ENCODE measurements around the gene NFASC.
A peak's percentile ranks its signal among the peaks of the same experiment; 100 is the strongest.

NFASC gene

GRCh38 chr1:204983136-204983535 lies 112.5 kb downstream of the NFASC start:
- DNase-seq (ENCODE audit: low read depth in 2 of 2), result no peak

DNA sequence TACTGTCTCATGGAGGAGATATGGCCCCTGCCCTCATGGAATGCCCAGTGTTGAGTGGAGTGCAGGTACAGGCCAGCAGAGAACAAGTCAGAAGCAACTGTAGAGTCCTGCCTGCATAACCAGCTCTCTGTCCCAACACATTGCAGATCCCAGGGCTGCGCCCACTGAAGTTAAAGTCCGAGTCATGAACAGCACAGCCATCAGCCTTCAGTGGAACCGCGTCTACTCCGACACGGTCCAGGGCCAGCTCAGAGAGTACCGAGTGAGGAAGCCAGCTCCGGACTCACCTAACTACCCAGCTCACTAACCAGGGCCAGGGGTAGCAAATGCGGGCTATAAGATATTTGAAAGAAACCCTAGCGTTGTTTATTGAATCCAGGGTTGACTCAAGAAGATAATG lies 113.2 kb downstream of the NFASC start:
- no peak for DNase-seq (ENCODE audit: low read depth in 2 of 2)

DNA sequence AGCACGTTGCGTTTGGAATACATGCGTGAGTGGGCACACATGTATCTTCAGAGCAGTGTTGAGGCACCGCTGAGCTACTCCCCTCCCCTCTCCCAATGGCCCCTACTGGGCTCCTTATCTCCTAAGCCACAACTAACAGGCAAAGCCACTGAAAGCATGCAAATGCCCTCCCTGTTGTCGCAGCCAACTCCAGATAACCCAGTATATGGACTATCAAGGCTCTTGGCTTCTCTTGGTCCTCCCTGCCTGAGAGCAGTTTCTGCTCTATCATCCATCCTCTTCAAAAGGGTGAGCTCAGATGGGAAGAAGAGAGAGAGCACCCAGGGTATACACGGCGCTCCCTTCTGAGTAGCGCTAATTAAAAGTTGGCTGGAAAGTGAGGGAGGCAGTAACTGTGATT lies 113.8 kb downstream of the NFASC start:
- DNase-seq (ENCODE audit: low read depth in 2 of 2), result no peak

- DNase-seq (ENCODE audit: low read depth in 2 of 2), result no peak
Measured at GRCh38 chr1:204986181-204986580, 115.5 kb downstream of the NFASC start.

GRCh38 chr1:204987689-204988088 lies 117.0 kb downstream of the NFASC start:
- no peak for DNase-seq (ENCODE audit: low read depth in 2 of 2)

GRCh38 chr1:204988196-204988595 lies 117.5 kb downstream of the NFASC start:
- DNase-seq (ENCODE audit: low read depth in 2 of 2), result no peak

DNA sequence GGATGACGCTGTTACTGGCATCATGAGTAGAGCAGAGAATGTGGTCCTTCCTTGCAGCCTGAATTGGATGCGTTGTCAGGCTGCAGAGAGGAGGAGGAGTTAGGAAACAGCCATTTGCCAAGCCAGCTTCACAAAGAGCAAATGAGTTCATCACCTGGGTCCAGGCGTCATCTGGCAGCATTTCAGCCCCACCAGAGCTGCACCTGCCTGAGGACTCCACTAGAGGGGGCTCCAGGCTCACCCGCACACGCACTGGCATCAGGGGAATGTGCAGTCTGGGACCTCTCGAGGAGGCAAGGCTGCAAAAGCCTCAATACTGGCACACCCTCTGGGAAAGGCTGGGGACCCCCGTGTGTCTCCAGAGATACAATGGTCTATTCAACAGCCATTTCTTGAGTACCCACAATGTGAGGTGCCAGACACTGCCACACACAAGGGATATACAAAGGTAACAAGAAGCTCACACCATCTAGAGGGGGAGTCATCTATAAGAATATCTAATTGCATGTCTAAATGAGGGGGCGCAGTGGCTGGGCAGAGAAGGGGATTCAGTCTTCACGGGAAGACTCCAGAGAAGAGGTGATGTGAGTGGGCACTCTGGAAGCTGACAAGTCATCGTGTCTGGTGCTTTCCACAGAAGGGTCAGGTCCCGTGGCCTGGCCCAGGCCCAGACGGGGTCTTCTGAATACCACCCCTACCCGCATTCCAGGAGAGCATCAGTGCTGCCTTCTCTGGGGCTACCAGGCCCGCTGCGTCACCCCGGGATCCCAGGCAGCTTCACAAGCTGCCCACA lies 118.8 kb downstream of the NFASC start:
- DNase-seq (ENCODE audit: low read depth in 2 of 2), result peak; percentile 20 to 47

DNA sequence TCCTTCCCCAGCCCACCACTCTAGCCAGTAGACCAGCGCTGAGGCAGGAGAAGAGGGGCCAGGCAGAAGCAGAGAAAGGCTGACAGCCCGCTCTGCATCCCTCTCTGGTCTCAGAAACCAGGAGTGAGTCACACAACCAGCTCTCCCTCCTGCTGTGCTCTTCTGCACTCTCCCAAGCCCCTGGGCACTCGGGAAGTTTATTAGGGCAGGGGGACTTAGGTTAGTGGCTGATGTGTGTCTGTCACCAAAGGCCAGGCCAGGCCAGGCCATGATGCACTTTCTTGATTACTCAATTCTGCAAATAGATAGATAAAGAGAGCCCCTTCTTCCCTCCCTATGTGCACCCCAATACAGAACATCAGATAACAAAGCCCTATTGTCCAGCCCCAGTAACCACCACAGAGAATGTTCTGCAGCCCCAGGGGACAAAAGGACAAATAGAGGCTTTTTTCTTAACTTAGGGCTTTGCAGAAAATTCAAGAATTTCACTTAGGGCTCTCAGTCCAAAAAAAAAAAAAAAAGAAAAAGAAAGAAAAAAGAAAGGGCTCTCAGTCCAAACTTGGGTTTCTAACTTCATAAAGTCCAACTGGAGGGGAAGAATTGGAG lies 119.5 kb downstream of the NFASC start:
- no peak for DNase-seq (ENCODE audit: low read depth in 2 of 2)

DNA sequence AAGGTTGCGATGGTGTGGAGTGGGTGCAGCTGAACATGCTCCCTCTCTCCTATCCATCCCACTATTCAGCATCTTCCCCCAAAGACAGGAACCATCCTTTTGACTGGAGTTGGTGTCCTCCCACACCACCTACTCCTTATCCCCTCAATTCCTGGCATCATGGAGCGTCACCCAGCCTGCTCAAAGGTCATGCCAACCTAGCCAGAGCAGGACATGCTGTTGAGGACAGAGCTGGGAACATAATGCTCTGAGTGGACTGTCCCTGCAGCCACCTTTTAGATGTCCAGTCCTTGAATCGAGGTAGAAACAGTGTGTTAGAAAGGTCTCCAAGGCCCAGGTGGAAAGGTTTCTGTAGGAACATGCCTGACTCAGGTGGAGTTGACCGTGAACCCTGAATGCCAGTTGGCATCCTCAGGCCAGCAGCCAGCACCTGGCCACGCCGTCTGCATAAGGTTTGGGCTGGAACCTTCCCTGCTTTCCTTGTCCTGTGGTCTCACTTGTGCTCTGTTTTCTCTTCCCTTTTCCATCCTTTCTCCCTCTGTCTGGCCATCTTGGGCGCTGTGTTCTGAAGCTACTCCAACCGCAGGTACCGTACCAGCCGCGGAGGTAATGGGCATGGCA lies 120.2 kb downstream of the NFASC start:
- no peak for DNase-seq (ENCODE audit: low read depth in 2 of 2)

DNA sequence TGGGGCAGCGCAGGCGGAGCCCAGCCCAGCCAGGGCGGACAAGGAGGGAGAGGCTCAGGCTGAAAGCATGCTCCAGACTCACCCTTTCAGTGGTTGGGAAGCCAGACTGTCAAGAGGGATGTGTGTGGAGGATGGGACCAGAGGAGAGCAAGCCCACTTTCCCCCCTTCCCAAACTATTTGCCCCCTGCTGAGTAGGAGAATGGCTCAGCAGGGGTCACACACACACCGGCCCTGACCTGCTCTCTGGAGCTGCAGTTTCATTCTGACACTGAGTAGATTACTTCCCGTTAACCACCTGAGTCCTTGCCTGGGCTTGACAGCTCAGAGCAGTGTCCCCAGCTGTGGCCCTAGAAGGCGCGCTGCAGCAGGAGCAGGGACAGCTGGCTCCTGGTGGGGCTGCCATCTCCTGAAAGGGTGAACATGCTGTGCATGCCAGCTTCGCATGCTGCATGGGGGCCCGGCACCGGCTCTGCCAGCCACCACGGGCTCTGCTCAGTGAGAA lies 120.7 kb downstream of the NFASC start:
- no peak for DNase-seq (ENCODE audit: low read depth in 2 of 2)

- no peak for DNase-seq (ENCODE audit: low read depth in 2 of 2)
Measured at GRCh38 chr1:204992201-204992997, 121.7 kb downstream of the NFASC start.

DNA sequence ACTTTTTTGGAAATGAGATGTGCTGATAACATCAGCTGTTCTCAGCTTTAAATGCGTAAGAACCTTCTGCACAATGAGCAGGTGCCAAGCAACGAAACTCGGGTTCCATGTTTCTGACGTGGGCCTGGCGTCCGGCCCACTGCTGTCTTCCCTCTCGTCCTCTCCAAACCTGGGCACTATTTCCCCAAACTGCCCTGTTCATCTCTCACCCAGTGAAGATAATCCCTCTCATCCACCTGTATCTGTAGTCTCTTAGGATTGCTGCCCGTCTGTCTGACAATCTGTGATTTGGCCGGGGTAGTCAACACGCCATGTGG lies 122.3 kb downstream of the NFASC start:
- DNase-seq (ENCODE audit: low read depth in 2 of 2), result no peak

GRCh38 chr1:204994086-204994862 lies 123.6 kb downstream of the NFASC start:
- no peak for DNase-seq (ENCODE audit: low read depth in 2 of 2)

GRCh38 chr1:204996981-204997380 lies 126.3 kb downstream of the NFASC start:
- DNase-seq (ENCODE audit: low read depth in 2 of 2), result no peak

DNA sequence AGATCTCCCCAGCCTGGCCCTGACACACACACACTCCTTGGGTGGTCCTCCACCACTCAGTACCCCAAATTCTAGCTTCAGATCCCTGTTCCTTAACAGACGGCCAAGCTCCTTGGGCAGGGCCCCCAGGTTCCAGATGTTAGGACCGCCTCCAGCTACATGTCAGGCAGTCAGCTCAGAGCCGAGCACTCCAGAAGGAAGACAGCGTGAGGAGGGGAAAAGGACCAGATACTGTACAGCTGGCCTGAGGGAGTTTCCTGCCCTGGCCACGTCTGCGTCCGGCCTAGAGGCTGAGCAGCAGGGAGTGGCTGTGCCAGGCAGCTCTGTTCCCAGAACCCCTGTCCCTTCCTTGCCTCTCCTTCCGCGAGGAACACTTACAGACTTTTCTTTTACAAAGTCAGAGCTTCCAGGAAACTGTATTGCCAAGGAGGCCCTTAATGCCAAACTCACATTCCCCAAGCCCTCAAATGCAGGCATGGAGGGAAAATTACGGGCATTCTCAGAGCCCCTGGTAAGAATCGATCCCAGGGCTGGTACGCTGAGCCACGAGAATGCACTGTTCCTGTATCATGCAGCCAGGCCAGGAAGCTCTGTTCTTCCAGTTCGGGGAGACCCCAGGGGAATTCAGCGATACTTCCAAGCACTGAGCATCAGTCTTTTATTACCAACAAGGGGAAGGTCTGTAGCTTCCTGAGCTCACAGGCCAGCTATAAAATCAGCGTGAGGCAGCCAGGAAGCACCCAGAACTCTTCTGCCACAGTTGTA lies 127.1 kb downstream of the NFASC start:
- DNase-seq (ENCODE audit: low read depth in 2 of 2), result no peak

- no peak for DNase-seq (ENCODE audit: low read depth in 2 of 2)
Measured at GRCh38 chr1:205001162-205001561, 130.5 kb downstream of the NFASC start.

DNA sequence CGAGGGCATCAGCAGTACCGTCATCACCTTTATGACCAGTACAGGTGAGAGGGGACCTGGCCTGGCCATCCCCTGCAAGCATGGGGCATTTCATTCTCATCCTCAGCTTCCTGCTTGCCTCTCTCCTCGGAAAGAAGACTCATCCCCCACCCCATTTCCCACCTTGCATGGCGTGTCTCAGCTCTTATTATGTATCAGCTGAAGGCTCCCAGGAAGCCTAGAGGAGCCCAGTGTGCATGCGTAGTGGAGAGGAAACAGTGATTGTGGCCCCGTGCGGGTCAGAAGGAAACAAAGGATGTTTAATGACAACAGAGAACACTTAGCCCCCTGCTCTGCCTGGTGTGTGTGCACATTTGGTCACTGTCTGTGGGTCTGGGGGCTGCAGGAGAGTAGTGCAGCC lies 132.0 kb downstream of the NFASC start:
- no peak for DNase-seq (ENCODE audit: low read depth in 2 of 2)

GRCh38 chr1:205003358-205004131 lies 132.9 kb downstream of the NFASC start:
- DNase-seq (ENCODE audit: low read depth in 2 of 2), result no peak

DNA sequence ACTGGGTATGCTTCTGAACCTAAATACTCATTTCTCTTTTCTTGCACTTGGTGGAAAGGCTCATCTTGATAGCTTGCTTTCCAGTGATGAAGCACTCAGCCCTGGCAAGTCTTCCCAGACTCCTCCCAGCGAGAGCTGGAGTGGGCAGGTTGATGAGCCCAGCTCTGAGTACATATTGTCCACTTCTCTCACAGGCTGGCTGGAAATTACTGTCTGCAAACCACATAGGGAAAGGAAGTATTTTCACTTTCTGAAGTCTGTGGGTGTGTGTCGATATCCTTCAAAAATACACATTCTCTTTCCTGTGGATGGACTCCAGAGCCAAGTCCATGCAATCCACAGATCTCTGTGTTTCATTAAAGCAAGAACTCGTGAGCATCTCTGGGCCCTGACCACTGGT lies 133.7 kb downstream of the NFASC start:
- no peak for DNase-seq (ENCODE audit: low read depth in 2 of 2)

GRCh38 chr1:205008896-205009295 lies 138.2 kb downstream of the NFASC start:
- DNase-seq (ENCODE audit: low read depth in 2 of 2), result no peak

All from stimulated activated CD4-positive, alpha-beta T cell treated with anti-CD3 and anti-CD28 coated beads, Interleukin-12 subunit alpha, Interleukin-12 subunit beta, amount 100 ng/mL, for 24 hours (primary cell).